NCI-H1092 treated with DMSO at 0.1 percent for 48 hours (cell line): ENCODE results near the gene INO80E.
"Not testable (repeated sequence)": the region's sequence is repeated elsewhere in the genome, so short reads cannot be mapped to it uniquely, and the experiment has no call there.

Source experiments
- DNase-seq: peaks from one replicate; lab custom pipeline; 2025; lab: John Stamatoyannopoulos, UW

Gene INO80E

GRCh38 chr16:30031477-30031918, 35.5 kb downstream of the INO80E start:
- DNase-seq: no peak

GRCh38 chr16:30032083-30032819, 36.2 kb downstream of the INO80E start:
- peak; percentile 83 for DNase-seq

GRCh38 chr16:30033270-30033669, 37.2 kb downstream of the INO80E start:
- DNase-seq: no peak

GRCh38 chr16:30040221-30040620, 44.2 kb downstream of the INO80E start:
- no peak for DNase-seq

- DNase-seq: not testable (repeated sequence)
These were observed 44.6 kb downstream of the INO80E start for GRCh38 chr16:30040690-30041089.

- DNase-seq: no peak
These were observed 45.8 kb downstream of the INO80E start for GRCh38 chr16:30041841-30042240.

- no peak for DNase-seq
These were observed 50.1 kb downstream of the INO80E start for GRCh38 chr16:30046178-30046577.

GRCh38 chr16:30046588-30046987, 50.5 kb downstream of the INO80E start:
- no peak for DNase-seq

GRCh38 chr16:30049871-30050270, 53.8 kb downstream of the INO80E start:
- no peak for DNase-seq

GRCh38 chr16:30051518-30051917, 55.5 kb downstream of the INO80E start:
- DNase-seq: no peak

- DNase-seq: peak; percentile 95
These were observed 56.8 kb downstream of the INO80E start for GRCh38 chr16:30052671-30053372.

GRCh38 chr16:30053376-30054015, 57.5 kb downstream of the INO80E start:
- no peak for DNase-seq

GRCh38 chr16:30054451-30054850, 58.4 kb downstream of the INO80E start:
- no peak for DNase-seq

GRCh38 chr16:30054959-30055553, 59.0 kb downstream of the INO80E start:
- DNase-seq: no peak
